Fibroblast of peridontal ligament (primary cell): ENCODE measurements around the gene PICALM.
A peak's percentile ranks its signal among the peaks of the same experiment; 100 is the strongest.
"Not testable (repeated sequence)": the region's sequence is repeated elsewhere in the genome, so short reads cannot be mapped to it uniquely, and the experiment has no call there.

Source experiments
- DNase-seq: peaks from one replicate; pipeline ENCODE4 v3.0.0-alpha.2; 2010; ENCODE audit errors: extremely low read depth

Gene PICALM

GRCh38 chr11:85939099-85940015, 129.5 kb downstream of the PICALM start:
- DNase-seq = no peak

DNA sequence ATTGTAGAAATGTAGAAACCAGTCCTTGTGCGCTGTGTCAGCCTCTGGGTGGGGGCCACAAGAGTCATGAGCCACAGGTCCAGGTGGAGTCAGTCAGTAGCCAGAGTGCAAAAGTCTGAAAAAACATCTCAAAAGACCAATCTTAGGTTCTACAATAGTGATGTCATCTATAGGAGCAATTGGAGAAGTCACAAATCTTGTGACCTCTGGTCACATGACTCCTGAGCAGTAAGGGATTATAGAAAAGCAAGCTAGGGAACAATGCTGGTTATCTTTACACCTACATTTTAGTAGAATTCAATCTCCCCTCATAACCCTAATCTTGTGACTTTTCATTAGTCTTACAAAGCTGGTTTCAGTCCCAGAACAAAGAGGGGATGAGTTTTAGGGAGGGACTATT, 131.0 kb downstream of the PICALM start:
- no peak for DNase-seq

GRCh38 chr11:85935751-85936150, 133.1 kb downstream of the PICALM start:
- no peak for DNase-seq

GRCh38 chr11:85934596-85935169, 134.2 kb downstream of the PICALM start:
- DNase-seq = no peak

DNA sequence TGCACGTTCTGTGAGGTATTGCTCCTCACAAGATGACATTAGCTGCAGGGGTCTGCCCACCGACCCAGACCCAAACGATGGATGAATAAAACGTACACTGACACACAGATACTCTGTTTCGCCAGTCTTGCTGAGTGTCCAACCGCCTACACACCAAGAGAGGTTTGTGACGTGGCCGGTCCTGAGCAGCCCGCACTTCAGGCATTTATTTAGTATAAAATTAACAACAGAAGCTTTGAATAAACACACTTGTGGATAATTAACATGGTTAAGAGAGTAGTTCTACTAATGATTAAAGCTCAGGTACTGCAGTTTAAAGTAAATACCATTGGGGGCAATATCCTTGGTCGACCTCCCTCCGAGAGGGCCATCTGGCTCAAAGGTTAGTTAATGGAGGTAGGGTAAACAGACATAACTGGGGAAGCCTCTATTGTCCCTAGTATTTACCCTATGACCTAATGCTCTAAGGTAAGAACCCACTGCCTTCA, 138.0 kb downstream of the PICALM start:
- no peak for DNase-seq

DNA sequence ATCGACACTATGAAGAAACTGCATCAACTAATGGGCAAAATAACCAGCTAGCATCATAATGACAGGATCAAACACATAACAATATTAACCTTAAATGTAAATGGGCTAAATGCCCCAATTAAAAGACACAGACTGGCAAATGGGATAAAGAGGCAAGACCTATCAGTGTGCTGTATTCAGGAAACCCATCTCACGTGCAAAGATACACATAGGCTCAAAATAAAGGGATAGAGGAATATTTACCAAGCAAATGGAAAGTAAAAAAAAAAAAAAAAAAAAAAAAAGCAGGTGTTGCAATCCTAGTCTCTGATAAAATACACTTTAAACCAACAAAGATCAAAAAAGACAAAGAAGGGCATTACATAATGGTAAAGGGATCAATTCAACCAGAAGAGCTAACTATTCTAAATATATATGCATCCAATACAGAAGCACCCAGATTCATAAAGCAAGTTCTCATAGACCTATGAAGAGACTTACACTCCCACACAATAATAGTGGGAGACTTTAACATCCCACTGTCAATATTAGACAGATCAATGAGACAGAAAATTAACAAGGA, 142.2 kb downstream of the PICALM start:
- DNase-seq = not testable (repeated sequence)

GRCh38 chr11:85923455-85923854, 145.4 kb downstream of the PICALM start:
- DNase-seq = no peak

GRCh38 chr11:85922367-85922766, 146.5 kb downstream of the PICALM start:
- DNase-seq = no peak

GRCh38 chr11:85918910-85919794, 149.7 kb downstream of the PICALM start:
- peak; percentile 66 for DNase-seq

DNA sequence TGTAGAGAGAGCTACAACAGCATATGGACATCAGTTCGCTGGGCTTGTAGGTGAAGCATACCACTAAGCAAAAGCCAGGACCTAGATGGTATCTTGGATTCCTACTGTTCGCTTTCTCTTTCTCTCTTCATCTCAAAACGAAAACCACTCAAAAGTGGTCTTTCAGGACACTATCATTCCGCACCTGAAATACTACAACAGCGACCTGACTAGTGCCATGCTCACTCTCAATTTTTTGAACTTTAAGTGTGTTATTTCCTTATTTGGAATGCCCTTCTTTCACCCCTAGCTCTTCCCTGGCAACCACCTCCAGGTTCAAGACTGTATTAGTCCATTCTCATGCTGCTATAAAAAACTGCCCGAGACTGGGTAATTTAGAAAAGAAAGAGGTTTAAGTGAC, 154.5 kb downstream of the PICALM start:
- DNase-seq = no peak

- DNase-seq = no peak
These were observed 155.4 kb downstream of the PICALM start for GRCh38 chr11:85913513-85913912.

GRCh38 chr11:85912414-85912813, 156.5 kb downstream of the PICALM start:
- DNase-seq = no peak
